Keratinocyte (primary cell): Measurements from ENCODE around the gene CRABP1. TPM values are rescaled to one million over a fixed set of nuclear protein-coding genes. Genes with fewer than 3 reads are reported as not detected.

Experiments
- DNase-seq: peaks from one replicate; pipeline ENCODE4 v3.0.0-alpha.2; 2011; ENCODE audit warnings: low read depth, missing footprints, low spot score
- FAIRE-seq: peaks from 2 replicates; lab custom pipeline; 2011; peaks lifted over from hg19 to GRCh38; lab: Jason Lieb, UNC
- H2AFZ ChIP-seq: 2 replicates; pipeline ENCODE4 v1.6.0; 2012; ENCODE audit warnings: low read length, control low read depth, inconsistent platforms; ENCODE audit not compliant: control insufficient read depth
- H3K27ac ChIP-seq: 2 replicates; pipeline ENCODE4 v1.5.1; 2011; ENCODE audit warnings: low read length; ENCODE audit not compliant: control insufficient read depth, insufficient read depth
- H3K27me3 ChIP-seq: 3 replicates; pipeline ENCODE4 v1.6.0; 2011; ENCODE audit warnings: low read length; ENCODE audit not compliant: control insufficient read depth, insufficient read depth; ENCODE audit errors: extremely low read depth
- H3K36me3 ChIP-seq, 2 experiments: 2 replicates in 1 of 2; 3 replicates in 1 of 2; pipeline ENCODE4 v1.5.1; 2011; ENCODE audit warnings: low read length in 2 of 2, mild to moderate bottlenecking in 1 of 2; ENCODE audit not compliant: control insufficient read depth in 2 of 2, insufficient read depth in 2 of 2; ENCODE audit errors: extremely low read depth in 1 of 2
- H3K4me1 ChIP-seq: 3 replicates; pipeline ENCODE4 v1.5.1; 2011; ENCODE audit warnings: low read length; ENCODE audit not compliant: control insufficient read depth, insufficient read depth; ENCODE audit errors: extremely low read depth
- H3K4me2 ChIP-seq: 3 replicates; pipeline ENCODE4 v1.6.0; 2011; ENCODE audit warnings: low read depth, low read length; ENCODE audit not compliant: control insufficient read depth, insufficient read depth; ENCODE audit errors: extremely low read depth
- H3K4me3 ChIP-seq, 3 experiments: fragments of 200-600 bp in 1 of 3; sonication (generic) in 1 of 3; 2 replicates in 2 of 3; 3 replicates in 1 of 3; pipeline ENCODE4 v1.5.1; 2011 to 2016; ENCODE audit warnings: low read length in 3 of 3, mild to moderate bottlenecking in 3 of 3, control low read depth in 2 of 3, inconsistent platforms in 1 of 3, low read depth in 1 of 3, mixed read lengths in 1 of 3, mixed run types in 1 of 3, moderate library complexity in 1 of 3; ENCODE audit not compliant: control insufficient read depth in 2 of 3, insufficient read depth in 2 of 3; ENCODE audit errors: extremely low read depth in 1 of 3
- H3K79me2 ChIP-seq: 2 replicates; pipeline ENCODE4 v1.6.0; 2012; ENCODE audit warnings: low read length; ENCODE audit not compliant: control insufficient read depth, insufficient read depth
- H3K9ac ChIP-seq: 3 replicates; pipeline ENCODE4 v1.6.0; 2011; ENCODE audit warnings: low read length; ENCODE audit not compliant: control insufficient read depth, insufficient read depth; ENCODE audit errors: extremely low read depth
- H3K9me1 ChIP-seq: 3 replicates; pipeline ENCODE4 v1.6.0; 2011; ENCODE audit warnings: low read length; ENCODE audit not compliant: control insufficient read depth, insufficient read depth; ENCODE audit errors: extremely low read depth
- H3K9me3 ChIP-seq: 2 replicates; pipeline ENCODE4 v1.5.1; 2012; ENCODE audit warnings: low read depth, low read length; ENCODE audit not compliant: control insufficient read depth
- H4K20me1 ChIP-seq: 3 replicates; pipeline ENCODE4 v1.6.0; 2011; ENCODE audit warnings: low read length; ENCODE audit not compliant: control insufficient read depth, insufficient read depth; ENCODE audit errors: extremely low read depth
- CTCF ChIP-seq, 3 experiments: IDR thresholded peaks in 1 of 3; conservative IDR thresholded peaks in 1 of 3; optimal IDR thresholded peaks in 1 of 3; 2 replicates in 2 of 3; 3 replicates in 1 of 3; pipeline versions ENCODE3 to v1.5.1; 2011; ENCODE audit warnings: low read length in 3 of 3, mild to moderate bottlenecking in 3 of 3, moderate library complexity in 2 of 3, control low read depth in 1 of 3, inconsistent platforms in 1 of 3; ENCODE audit not compliant: insufficient read depth in 2 of 3; ENCODE audit errors: extremely low read depth in 1 of 3
- EZH2 ChIP-seq: IDR thresholded peaks from one replicate; pipeline ENCODE4 v1.6.1; 2012; ENCODE audit warnings: inconsistent platforms, mild to moderate bottlenecking, low read length, moderate library complexity
- dilution Hi-C: fragments of 300-500 bp; cut with MboI; formaldehyde crosslinking; loops from one replicate; pipeline ENCODE4 v1.7.0; 2020; ENCODE audit warnings: low sequenced_read_pairs; ENCODE audit not compliant: extremely low pct_ligation_motif_present
- polyA plus RNA-seq, 5 experiments: library from polyadenylated mRNA; depleted of rRNA in 3 of 5; stranded (reverse) in 3 of 5; stranded (forward) in 1 of 5; unstranded in 1 of 5; fragments of >200 nt; gene quantifications; 1 replicate in 1 of 5; 2 replicates in 3 of 5; 3 replicates in 1 of 5; pipeline versions ENCODE4 v1.2.1 to v1.2.3, GENCODE V29; 2011 to 2012; ENCODE audit warnings: missing spikeins in 2 of 5, low read depth in 1 of 5, low replicate concordance in 1 of 5

Gene CRABP1
- polyA plus RNA-seq, 1 donor (not counting 4 experiments of a cell fraction or from before 2014, with no cell fraction given), result not detected

GRCh38 chr15:78345396-78346125, 5.4 kb downstream of the CRABP1 start:
- no peak overlapping the region for H3K27ac ChIP-seq
- DNase-seq (no peak), FAIRE-seq (no peak)
- dilution Hi-C loops, result no loop called here
- no peaks in the 10 kb centered on the region for H3K4me1 ChIP-seq
- no peaks in the 10 kb centered on the region for H3K79me2 ChIP-seq
- H3K9me1 ChIP-seq, result no peaks in the 10 kb centered on the region
- H3K27me3 ChIP-seq, result peaks cover 31% of the 10 kb centered on the region
- no peak overlapping the region for H3K4me3 ChIP-seq
- no peaks in the 10 kb centered on the region for H3K9me3 ChIP-seq
- no peaks in the 10 kb centered on the region for H3K36me3 ChIP-seq
- H4K20me1 ChIP-seq, result no peaks in the 10 kb centered on the region
- TF ChIP-seq CTCF (optimal IDR thresholded peaks at IDR 0.05 in 1 of 3, IDR thresholded peaks at IDR 0.05 in 1 of 3, conservative IDR thresholded peaks at IDR 0.05 in 1 of 3; ENCODE audit: extremely low read depth in 1 of 3, insufficient read depth in 2 of 3, low read length in 3 of 3) (no peak), EZH2 (no peak)
- no peak overlapping the region for H2AFZ ChIP-seq
- H3K4me2 ChIP-seq, result no peak overlapping the region
- no peak overlapping the region for H3K9ac ChIP-seq

DNA sequence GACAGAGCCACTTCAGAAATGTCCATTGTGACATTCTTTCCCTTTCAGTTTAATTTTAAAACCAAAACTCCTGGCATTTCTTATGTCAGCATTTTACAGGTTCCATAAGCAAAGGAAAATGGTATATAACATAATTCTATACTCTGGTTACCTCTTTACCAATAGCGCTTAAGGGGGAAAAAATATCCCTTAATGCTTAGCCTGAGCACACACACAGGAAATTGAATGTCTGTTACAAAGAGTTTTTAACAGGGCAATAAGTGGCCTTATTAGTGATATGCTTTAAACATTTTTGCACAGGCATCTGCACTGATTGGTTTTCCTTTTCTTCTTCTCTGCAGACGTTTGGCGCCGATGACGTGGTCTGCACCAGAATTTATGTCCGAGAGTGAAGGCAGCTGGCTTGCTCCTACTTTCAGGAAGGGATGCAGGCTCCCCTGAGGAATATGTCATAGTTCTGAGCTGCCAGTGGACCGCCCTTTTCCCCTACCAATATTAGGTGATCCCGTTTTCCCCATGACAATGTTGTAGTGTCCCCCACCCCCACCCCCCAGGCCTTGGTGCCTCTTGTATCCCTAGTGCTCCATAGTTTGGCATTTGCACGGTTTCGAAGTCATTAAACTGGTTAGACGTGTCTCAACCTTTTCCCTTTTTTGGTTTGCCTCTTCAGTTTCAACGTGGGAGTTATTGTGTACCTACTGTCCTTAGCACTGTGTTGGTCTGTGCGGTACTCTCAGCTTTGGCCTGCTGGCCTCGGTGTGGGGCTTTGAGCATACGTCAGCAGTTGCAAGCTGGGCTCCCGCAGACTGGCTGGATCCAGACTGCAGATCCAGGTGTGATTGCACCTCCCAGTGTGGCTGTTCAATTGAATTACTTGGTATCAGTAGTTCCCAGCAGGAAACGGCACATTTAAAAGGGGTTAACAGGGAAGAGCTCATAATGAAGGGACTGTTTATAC, 7.7 kb downstream of the CRABP1 start:
- TF ChIP-seq CTCF (optimal IDR thresholded peaks at IDR 0.05 in 1 of 3, IDR thresholded peaks at IDR 0.05 in 1 of 3, conservative IDR thresholded peaks at IDR 0.05 in 1 of 3; ENCODE audit: extremely low read depth in 1 of 3, insufficient read depth in 2 of 3, low read length in 3 of 3), result no peak
- TF ChIP-seq EZH2, result no peak
- Histone ChIP-seq H3K9ac (no peak overlapping the region), H3K4me1 (no peaks in the 10 kb centered on the region), H4K20me1 (no peaks in the 10 kb centered on the region), H3K27ac (no peak overlapping the region), H3K27me3 (peaks cover 11% of the 10 kb centered on the region), H3K36me3 (no peaks in the 10 kb centered on the region), H3K79me2 (no peaks in the 10 kb centered on the region), H2AFZ (no peak overlapping the region), H3K9me1 (no peaks in the 10 kb centered on the region), H3K9me3 (no peaks in the 10 kb centered on the region), H3K4me3 (no peak overlapping the region), H3K4me2 (no peak overlapping the region)
- dilution Hi-C loops, result no loop called here
- DNase-seq, result no peak
- no peak for FAIRE-seq
